Measurements from ENCODE around the gene AP1G2. TPM values are rescaled to one million over a fixed set of nuclear protein-coding genes. Genes with fewer than 3 reads are reported as not detected.

The AP1G2 gene
- polyA plus RNA-seq, 1 donor from 2014 or later = 127 TPM

GRCh38 chr14:23568600-23569331 lies 1.2 kb upstream of the AP1G2 start:
- Histone ChIP-seq H3K9ac (ENCODE audit: low read length) (peak overlapping the region; percentile 60), H3K36me3 (ENCODE audit: insufficient read depth, low read length) (no peaks in the 10 kb centered on the region), H3K27me3 (ENCODE audit: insufficient read depth, low read depth, low read length) (no peaks in the 10 kb centered on the region), H2AFZ (ENCODE audit: low read depth, low read length) (no peak overlapping the region), H3K79me2 (replicated peaks; ENCODE audit: insufficient read depth, low read length) (no peaks in the 10 kb centered on the region), H3K9me3 (ENCODE audit: low read length) (no peaks in the 10 kb centered on the region), H3K4me3 (ENCODE audit: low read length) (no peak overlapping the region), H4K20me1 (ENCODE audit: insufficient read depth) (no peaks in the 10 kb centered on the region), H3K27ac (ENCODE audit: low read length) (peak overlapping the region; percentile 86), H3K4me2 (ENCODE audit: low read length) (no peak overlapping the region), H3K9me2 (ENCODE audit: insufficient read depth, low read length) (no peaks in the 10 kb centered on the region), H3F3A (ENCODE audit: insufficient read depth, low read length, poor library complexity, severe bottlenecking) (no peaks in the 10 kb centered on the region)
- TF ChIP-seq TAF1 (IDR thresholded peaks at IDR 0.05; ENCODE audit: low read depth) (no peak), CTCF (IDR thresholded peaks at IDR 0.05; ENCODE audit: poor library complexity, severe bottlenecking) (peak; percentile 64), RAD21 (conservative IDR thresholded peaks at IDR 0.05) (peak; percentile 42), REST (IDR thresholded peaks at IDR 0.05; ENCODE audit: borderline replicate concordance) (no peak), SMC3 (conservative IDR thresholded peaks at IDR 0.05; ENCODE audit: poor library complexity) (peak; percentile 41)

GRCh38 chr14:23568021-23568599 lies 519 bp upstream of the AP1G2 start:
- Histone ChIP-seq H3K27me3 (ENCODE audit: insufficient read depth, low read depth, low read length) (no peaks in the 10 kb centered on the region), H3K27ac (ENCODE audit: low read length) (peak overlapping the region; percentile 86), H2AFZ (ENCODE audit: low read depth, low read length) (no peak overlapping the region), H3K36me3 (ENCODE audit: insufficient read depth, low read length) (no peaks in the 10 kb centered on the region), H3K4me2 (ENCODE audit: low read length) (peak overlapping the region; percentile 68), H3K9me2 (ENCODE audit: insufficient read depth, low read length) (no peaks in the 10 kb centered on the region), H3F3A (ENCODE audit: insufficient read depth, low read length, poor library complexity, severe bottlenecking) (no peaks in the 10 kb centered on the region), H4K20me1 (ENCODE audit: insufficient read depth) (no peaks in the 10 kb centered on the region), H3K9ac (ENCODE audit: low read length) (peak overlapping the region; percentile 88), H3K4me3 (ENCODE audit: low read length) (peak overlapping the region; percentile 73), H3K9me3 (ENCODE audit: low read length) (no peaks in the 10 kb centered on the region), H3K79me2 (replicated peaks; ENCODE audit: insufficient read depth, low read length) (no peaks in the 10 kb centered on the region)
- TF ChIP-seq MXI1 (conservative IDR thresholded peaks at IDR 0.05; ENCODE audit: poor library complexity, severe bottlenecking) = no peak
- TF ChIP-seq EP300 (conservative IDR thresholded peaks at IDR 0.05; ENCODE audit: poor library complexity, severe bottlenecking) = no peak
- TF ChIP-seq POLR2AphosphoS5 (IDR thresholded peaks at IDR 0.05) = no peak
- TF ChIP-seq EZH2 (IDR thresholded peaks at IDR 0.05; ENCODE audit: borderline replicate concordance, insufficient read depth, low read length, poor library complexity, severe bottlenecking) = no peak
- TF ChIP-seq TAF1 (IDR thresholded peaks at IDR 0.05; ENCODE audit: low read depth) = no peak
- TF ChIP-seq CTCF (IDR thresholded peaks at IDR 0.05; ENCODE audit: poor library complexity, severe bottlenecking) = no peak
- no peak for TF ChIP-seq REST (IDR thresholded peaks at IDR 0.05; ENCODE audit: borderline replicate concordance)
- no peak for TF ChIP-seq RAD21 (conservative IDR thresholded peaks at IDR 0.05)
- TF ChIP-seq SMC3 (conservative IDR thresholded peaks at IDR 0.05; ENCODE audit: poor library complexity) = no peak
